ENCODE measurements around the gene GBX1. TPM values are rescaled to one million over a fixed set of nuclear protein-coding genes. Genes with fewer than 3 reads are reported as not detected.
A peak's percentile ranks its signal among the peaks of the same experiment; 100 is the strongest.

Gene GBX1
- total RNA-seq, 1 experiment from 2014 or later: not detected

DNA sequence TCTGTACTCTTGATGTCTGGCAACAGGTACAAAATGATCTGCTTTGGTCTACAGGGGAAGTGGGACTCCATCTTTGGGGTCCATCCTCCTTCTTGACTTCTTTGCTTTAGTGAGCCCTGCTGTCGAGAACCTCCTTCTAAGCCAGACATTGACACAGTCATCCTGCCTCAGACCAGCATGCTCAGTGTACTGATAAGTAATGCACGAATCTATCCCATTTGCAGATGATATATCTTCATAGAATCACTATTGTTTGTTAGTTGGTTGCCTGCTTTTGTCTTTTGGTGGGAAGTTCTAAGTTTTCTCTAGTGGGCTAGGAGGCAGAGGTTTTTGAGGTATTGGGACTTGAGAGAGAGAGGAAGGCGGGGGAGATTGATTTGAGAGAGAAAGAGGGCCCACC is 33.9 kb upstream of the GBX1 start:
- no peak overlapping the region for H3K14ac ChIP-seq (ENCODE audit: insufficient read depth, low read length)
- no peaks in the 10 kb centered on the region for H3K9me3 Mint-ChIP-seq
- no peaks in the 10 kb centered on the region; a peak in 1 of 7 replicates for H3K36me3 Mint-ChIP-seq (ENCODE audit: insufficient read depth in 1 of 3, low read depth in 3 of 3)
- H3K4ac ChIP-seq (ENCODE audit: low read depth, low read length): no peak overlapping the region
- no peak overlapping the region for H4K91ac ChIP-seq (ENCODE audit: insufficient read length, low read depth, low read length)
- peaks cover 3% of the 10 kb centered on the region for H4K20me1 ChIP-seq (ENCODE audit: control insufficient read depth, insufficient read depth, insufficient read length)
- no peak overlapping the region for H3K9ac ChIP-seq (ENCODE audit: extremely low read depth, insufficient read length, low read length)
- H3K4me1 ChIP-seq (ENCODE audit: insufficient read depth, low read length): no peaks in the 10 kb centered on the region; the same call in 1 of the 2 replicates
- no peaks in the 10 kb centered on the region for H3K79me2 ChIP-seq (ENCODE audit: insufficient read depth, low read length)
- H2BK12ac ChIP-seq (ENCODE audit: insufficient read length, low read depth, low read length): no peak overlapping the region
- no peak overlapping the region for H2BK15ac ChIP-seq (ENCODE audit: low read depth, low read length)
- no peak overlapping the region for H4K5ac ChIP-seq (ENCODE audit: insufficient read length, low read depth, low read length)
- H3K23me2 ChIP-seq (ENCODE audit: insufficient read length, low read depth, low read length, poor library complexity, severe bottlenecking): no peaks in the 10 kb centered on the region
- no peak overlapping the region for H3K4me2 ChIP-seq (ENCODE audit: insufficient read depth, insufficient read length, low read length)
- H3K56ac ChIP-seq (ENCODE audit: insufficient read length, low read depth, low read length): no peak overlapping the region
- H3K79me1 ChIP-seq (ENCODE audit: insufficient read depth, low read depth, low read length, poor library complexity, severe bottlenecking): no peaks in the 10 kb centered on the region
- peaks cover 45% of the 10 kb centered on the region for H3K27me3 Mint-ChIP-seq (ENCODE audit: low read depth)
- H2BK20ac ChIP-seq (ENCODE audit: low read depth, low read length, poor library complexity, severe bottlenecking): no peak overlapping the region
- H3K27me3 ChIP-seq (ENCODE audit: insufficient read depth, low read length): no peaks in the 10 kb centered on the region
- H2BK120ac ChIP-seq (ENCODE audit: low read depth, low read length, poor library complexity, severe bottlenecking): no peak overlapping the region
- H3K27ac ChIP-seq (ENCODE audit: insufficient read length, low read depth, low read length): no peak overlapping the region
- no peak overlapping the region for H2BK5ac ChIP-seq (ENCODE audit: insufficient read length, low read length)
- H3K4me3 Mint-ChIP-seq: no peak overlapping the region
- H3K23ac ChIP-seq (ENCODE audit: insufficient read length, low read depth, low read length): peak overlapping the region; percentile 18
- H3K27ac Mint-ChIP-seq: no peak overlapping the region
- no peak overlapping the region for H3K18ac ChIP-seq (ENCODE audit: insufficient read length, low read depth, low read length)
- WGBS (ENCODE audit: extremely low coverage, insufficient read length, low lambda C conversion rate): no CpG with 5 or more reads among the region's 3 CpGs
- H3K9me3 ChIP-seq (ENCODE audit: control insufficient read depth, low read depth, low read length): no peaks in the 10 kb centered on the region
- H2AK5ac ChIP-seq (ENCODE audit: insufficient read length, low read length): no peak overlapping the region
- H3K4me1 Mint-ChIP-seq: peaks cover 3 to 5% of the 10 kb centered on the region in 2 experiments
- no peak for DNase-seq
- TF ChIP-seq, protein P1, sequence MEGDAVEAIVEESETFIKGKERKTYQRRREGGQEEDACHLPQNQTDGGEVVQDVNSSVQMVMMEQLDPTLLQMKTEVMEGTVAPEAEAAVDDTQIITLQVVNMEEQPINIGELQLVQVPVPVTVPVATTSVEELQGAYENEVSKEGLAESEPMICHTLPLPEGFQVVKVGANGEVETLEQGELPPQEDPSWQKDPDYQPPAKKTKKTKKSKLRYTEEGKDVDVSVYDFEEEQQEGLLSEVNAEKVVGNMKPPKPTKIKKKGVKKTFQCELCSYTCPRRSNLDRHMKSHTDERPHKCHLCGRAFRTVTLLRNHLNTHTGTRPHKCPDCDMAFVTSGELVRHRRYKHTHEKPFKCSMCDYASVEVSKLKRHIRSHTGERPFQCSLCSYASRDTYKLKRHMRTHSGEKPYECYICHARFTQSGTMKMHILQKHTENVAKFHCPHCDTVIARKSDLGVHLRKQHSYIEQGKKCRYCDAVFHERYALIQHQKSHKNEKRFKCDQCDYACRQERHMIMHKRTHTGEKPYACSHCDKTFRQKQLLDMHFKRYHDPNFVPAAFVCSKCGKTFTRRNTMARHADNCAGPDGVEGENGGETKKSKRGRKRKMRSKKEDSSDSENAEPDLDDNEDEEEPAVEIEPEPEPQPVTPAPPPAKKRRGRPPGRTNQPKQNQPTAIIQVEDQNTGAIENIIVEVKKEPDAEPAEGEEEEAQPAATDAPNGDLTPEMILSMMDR (conservative IDR thresholded peaks at IDR 0.05): no peak
- H3T11ph ChIP-seq (ENCODE audit: low read length): no peak overlapping the region
- no peak overlapping the region for H2AFZ ChIP-seq (ENCODE audit: low read length)
- no peak overlapping the region for H4K8ac ChIP-seq (replicated peaks; ENCODE audit: insufficient read length, low read depth, low read length)
